Measurements from ENCODE around the gene WRAP73.

GRCh38 chr1:3610527-3611169, 39.3 kb downstream of the WRAP73 start:
- TF ChIP-seq, protein P1, sequence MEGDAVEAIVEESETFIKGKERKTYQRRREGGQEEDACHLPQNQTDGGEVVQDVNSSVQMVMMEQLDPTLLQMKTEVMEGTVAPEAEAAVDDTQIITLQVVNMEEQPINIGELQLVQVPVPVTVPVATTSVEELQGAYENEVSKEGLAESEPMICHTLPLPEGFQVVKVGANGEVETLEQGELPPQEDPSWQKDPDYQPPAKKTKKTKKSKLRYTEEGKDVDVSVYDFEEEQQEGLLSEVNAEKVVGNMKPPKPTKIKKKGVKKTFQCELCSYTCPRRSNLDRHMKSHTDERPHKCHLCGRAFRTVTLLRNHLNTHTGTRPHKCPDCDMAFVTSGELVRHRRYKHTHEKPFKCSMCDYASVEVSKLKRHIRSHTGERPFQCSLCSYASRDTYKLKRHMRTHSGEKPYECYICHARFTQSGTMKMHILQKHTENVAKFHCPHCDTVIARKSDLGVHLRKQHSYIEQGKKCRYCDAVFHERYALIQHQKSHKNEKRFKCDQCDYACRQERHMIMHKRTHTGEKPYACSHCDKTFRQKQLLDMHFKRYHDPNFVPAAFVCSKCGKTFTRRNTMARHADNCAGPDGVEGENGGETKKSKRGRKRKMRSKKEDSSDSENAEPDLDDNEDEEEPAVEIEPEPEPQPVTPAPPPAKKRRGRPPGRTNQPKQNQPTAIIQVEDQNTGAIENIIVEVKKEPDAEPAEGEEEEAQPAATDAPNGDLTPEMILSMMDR (IDR thresholded peaks at IDR 0.05 in 2 of 3, conservative IDR thresholded peaks at IDR 0.05 in 1 of 3; ENCODE audit: borderline replicate concordance in 1 of 3, insufficient read depth in 1 of 3, low read depth in 2 of 3, low read length in 2 of 3): no peak
- no peak for TF ChIP-seq ZNF274 (IDR thresholded peaks at IDR 0.05; ENCODE audit: low read depth, low read length)
- TF ChIP-seq ZFX (IDR thresholded peaks at IDR 0.05): no peak
- TF ChIP-seq POLR2A (IDR thresholded peaks at IDR 0.05; ENCODE audit: borderline replicate concordance, extremely low read depth, insufficient read depth, insufficient read length): no peak
- no peak for TF ChIP-seq MAX (IDR thresholded peaks at IDR 0.05)
- TF ChIP-seq YY1 (IDR thresholded peaks at IDR 0.05; ENCODE audit: extremely low read depth, insufficient replicate concordance, low read depth, low read length): no peak
- no peak for TF ChIP-seq POLR2AphosphoS5 (IDR thresholded peaks at IDR 0.05; ENCODE audit: low read depth, low read length)
- TF ChIP-seq TCF7L2 (IDR thresholded peaks at IDR 0.05; ENCODE audit: borderline replicate concordance, extremely low read depth, insufficient read depth, insufficient read length): no peak
- TF ChIP-seq SRF (IDR thresholded peaks at IDR 0.05; ENCODE audit: low read depth): no peak
- TF ChIP-seq SP1 (IDR thresholded peaks at IDR 0.05; ENCODE audit: low read depth): no peak
- no peak for TF ChIP-seq EZH2 (IDR thresholded peaks at IDR 0.05)
